Aorta (tissue), 5 donors: ENCODE measurements around the gene B4GALNT3. TPM values are rescaled to one million over a fixed set of nuclear protein-coding genes. Genes with fewer than 3 reads are reported as not detected.
A peak's percentile ranks its signal among the peaks of the same experiment; 100 is the strongest.

Source experiments
- ATAC-seq: fragments of 200-7000 bp; cut with Tn5 transposase; one replicate; pipeline ENCODE4 v1.9.1; 2022; ENCODE audit warnings: moderate library complexity; ENCODE audit not compliant: low FRiP score
- DNase-seq, 2 donors: peaks; one replicate each; pipeline ENCODE4 v3.0.0-alpha.2; 2020
- H3K27ac ChIP-seq, 2 donors: one replicate each; pipeline ENCODE4 v1.5.1; 2013; ENCODE audit warnings: low read length in 2 of 2, mild to moderate bottlenecking in 2 of 2, moderate library complexity in 2 of 2, control low read depth in 1 of 2, inconsistent platforms in 1 of 2, low read depth in 1 of 2
- H3K27me3 ChIP-seq, 2 donors: one replicate each; pipeline ENCODE4 v1.6.1; 2013; ENCODE audit warnings: control low read depth in 1 of 2, low read length in 1 of 2, mild to moderate bottlenecking in 1 of 2, moderate library complexity in 1 of 2; ENCODE audit not compliant: insufficient read depth in 2 of 2, control insufficient read depth in 1 of 2
- H3K36me3 ChIP-seq, 2 donors: one replicate each; pipeline ENCODE4 v1.6.1; 2013; ENCODE audit warnings: control low read depth in 1 of 2, low read length in 1 of 2, mild to moderate bottlenecking in 1 of 2; ENCODE audit not compliant: insufficient read depth in 2 of 2, control insufficient read depth in 1 of 2
- H3K4me1 ChIP-seq, 2 donors: one replicate each; pipeline ENCODE4 v1.6.1; 2013; ENCODE audit warnings: low read length in 2 of 2, control low read depth in 1 of 2, mild to moderate bottlenecking in 1 of 2, moderate library complexity in 1 of 2; ENCODE audit not compliant: insufficient read depth in 2 of 2, control insufficient read depth in 1 of 2
- H3K4me3 ChIP-seq, 2 donors: one replicate each; pipeline ENCODE4 v1.5.1; 2013; ENCODE audit warnings: low read length in 2 of 2, control low read depth in 1 of 2, mild to moderate bottlenecking in 1 of 2
- H3K9me3 ChIP-seq: one replicate; pipeline ENCODE4 v1.6.1; 2013; ENCODE audit warnings: mild to moderate bottlenecking, low read length; ENCODE audit not compliant: control insufficient read depth
- WGBS, 2 donors: extraction: QIAGEN DNeasy Blood & Tissue Kit; methylation state at CpG; one replicate each; pipeline ENCODE4 v1.1.7; 2013; 5-methylcytosine and 5-hydroxymethylcytosine counted together
- intact Hi-C, 2 donors: fragments of 100-400 bp; cut with DNase I; formaldehyde crosslinking; loops; one replicate each; pipeline versions ENCODE4 v1.14.2 to v1.15.0; 2022
- polyA plus RNA-seq, 2 donors: library from polyadenylated mRNA; stranded (reverse); fragments of 200-250 nt; gene quantifications; one replicate each; pipeline ENCODE4 v1.2.3, GENCODE V29; 2013
- total RNA-seq, 2 donors: library from RNA; stranded (reverse); fragmentation: NEBNext Ultra II Directional; extraction: Animal tissue kit (Norgen Biotek cat#: 25700); gene quantifications; one replicate each; pipeline ENCODE4 v1.2.1, GENCODE V29; 2021
- donor health status: healthy with polysubstance abuse.
- donor health status: Bipolar disorder and iron deficiency.
- donor health status: DM: no; HTN: no; CAD: no.
- donor health status: DM: no; HTN: no; CAD: no.
- donor health status: DM: yes; HTN: yes; CAD: no.

The B4GALNT3 gene
- total and polyA plus RNA-seq, 4 donors, result 10.3 to 29.9 (median 18.9) TPM

DNA sequence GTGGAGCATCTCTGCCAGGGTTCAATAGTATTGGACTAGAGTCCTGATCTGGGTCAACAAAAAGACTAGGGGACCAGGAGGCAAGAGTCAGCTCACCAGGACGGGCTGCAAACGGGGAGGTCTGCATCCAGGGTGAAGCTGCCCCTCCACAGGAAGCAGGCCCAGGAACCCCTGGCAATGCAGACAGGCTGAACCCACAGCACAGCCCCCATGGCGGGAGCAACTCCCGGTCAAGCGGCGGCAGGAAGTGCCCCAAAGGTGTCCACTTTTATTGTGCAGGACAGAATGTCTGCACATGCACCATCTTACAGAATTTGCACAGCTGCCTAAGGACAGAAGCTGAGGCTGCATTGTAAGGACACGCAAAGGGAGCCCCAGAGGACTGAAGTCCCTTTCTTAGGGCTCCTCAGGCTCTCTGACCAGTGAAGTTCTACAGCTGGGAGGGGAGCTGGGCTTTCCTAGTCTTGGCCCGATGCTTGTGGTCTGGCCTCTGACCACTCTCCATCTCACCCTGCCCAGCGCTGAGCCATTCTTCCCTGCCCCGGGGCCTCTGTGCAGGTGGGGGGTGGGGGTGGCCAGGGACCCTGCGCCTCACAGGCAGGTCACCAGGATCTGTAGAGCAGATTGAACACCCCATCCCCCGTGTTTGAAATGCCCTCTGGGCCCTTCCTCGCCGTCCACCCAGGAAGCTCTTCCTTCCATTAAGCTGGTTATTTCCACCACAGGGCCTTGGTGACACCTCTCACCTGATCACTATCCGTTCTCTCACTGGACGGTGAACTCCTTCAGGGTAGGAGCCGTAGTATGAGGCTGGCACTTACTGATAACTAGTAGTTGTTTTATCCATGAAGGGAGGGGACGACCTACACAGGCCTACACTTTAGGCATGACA is 127.6 kb downstream of the B4GALNT3 start:
- peak in 1 of 2 donors; percentile 57 for DNase-seq
- Histone ChIP-seq H3K27ac (no peak overlapping the region), H3K4me3 (no peak overlapping the region), H3K4me1 (no peaks in the 10 kb centered on the region), H3K9me3 (no peaks in the 10 kb centered on the region), H3K36me3 (no peaks in the 10 kb centered on the region), H3K27me3 (no peaks in the 10 kb centered on the region)
- intact Hi-C loops, result no loop called here
- no peak for ATAC-seq
- WGBS, 2 donors, result 85% methylated on average over 18 of the region's 18 CpGs

- 84 to 91% methylated on average over 9 to 10 of the region's 10 CpGs for WGBS, 2 donors
- Histone ChIP-seq H3K9me3 (no peaks in the 10 kb centered on the region), H3K27me3 (no peaks in the 10 kb centered on the region), H3K4me3 (no peak overlapping the region), H3K27ac (no peak overlapping the region), H3K36me3 (no peaks in the 10 kb centered on the region), H3K4me1 (no peaks in the 10 kb centered on the region)
- DNase-seq (peak in 1 of 2 donors; percentile 20), ATAC-seq (no peak)
- intact Hi-C loops, result no loop called here
Observed at GRCh38 chr12:588024-588322, 128.2 kb downstream of the B4GALNT3 start.

DNA sequence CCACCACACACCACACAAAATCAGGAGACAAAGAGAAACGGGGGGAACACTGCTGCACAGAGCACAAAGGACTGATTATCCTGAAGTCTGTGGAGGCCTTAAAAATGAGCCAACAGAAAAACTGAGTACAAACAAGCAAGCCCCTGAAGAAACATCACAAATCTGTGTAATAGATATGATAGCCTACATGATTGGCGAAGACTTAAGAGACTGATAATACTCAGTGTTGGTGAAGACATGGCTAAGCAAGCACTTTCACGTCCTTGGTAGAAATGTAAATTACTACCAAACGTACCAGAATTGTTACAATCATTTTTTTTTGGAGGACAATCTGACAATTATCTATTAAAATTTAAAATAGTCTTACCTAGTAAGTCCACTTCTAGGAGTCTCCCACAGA is 128.9 kb downstream of the B4GALNT3 start:
- WGBS, 2 donors, result 96 to 97% methylated on average over 4 of the region's 4 CpGs
- H3K27me3 ChIP-seq, result no peaks in the 10 kb centered on the region
- H3K4me1 ChIP-seq, result no peaks in the 10 kb centered on the region
- H3K4me3 ChIP-seq, result no peak overlapping the region
- intact Hi-C loops, result no loop called here
- no peak overlapping the region for H3K27ac ChIP-seq
- DNase-seq (peak in 1 of 2 donors; percentile 2), ATAC-seq (no peak)
- H3K9me3 ChIP-seq, result no peaks in the 10 kb centered on the region
- H3K36me3 ChIP-seq, result no peaks in the 10 kb centered on the region

DNA sequence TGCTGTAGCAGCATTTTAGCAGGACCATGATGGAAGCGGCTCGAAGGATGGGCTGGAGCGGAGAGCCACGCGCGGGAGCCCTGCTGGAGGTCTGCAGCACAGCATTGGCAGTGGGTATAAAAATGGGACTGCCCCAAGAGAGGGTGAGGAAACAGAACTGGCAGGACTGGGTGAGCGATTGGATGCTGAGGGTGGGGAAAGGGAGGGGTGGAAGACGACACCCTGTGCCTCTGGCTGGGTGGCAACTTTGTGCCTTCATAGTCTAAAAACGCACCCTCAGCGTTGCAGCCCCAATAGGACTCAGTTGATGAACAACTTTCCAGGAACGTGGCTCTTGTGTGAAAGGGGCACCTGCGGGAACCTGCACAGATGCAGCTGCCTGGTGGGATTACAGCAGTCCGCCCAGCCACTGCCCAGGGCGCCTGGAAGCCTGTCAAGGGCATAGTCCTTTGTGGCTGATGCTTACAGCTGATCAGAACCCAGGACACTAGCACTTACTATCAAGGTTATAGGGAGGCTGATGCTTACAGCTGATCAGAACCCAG is 130.5 kb downstream of the B4GALNT3 start:
- 82 to 87% methylated on average over 14 of the region's 14 CpGs for WGBS, 2 donors
- no peaks in the 10 kb centered on the region for H3K9me3 ChIP-seq
- ATAC-seq (no peak), DNase-seq (peak; percentile 23 to 58)
- no peak overlapping the region for H3K27ac ChIP-seq
- H3K4me1 ChIP-seq, result no peaks in the 10 kb centered on the region
- intact Hi-C loops, result no loop called here
- no peaks in the 10 kb centered on the region for H3K36me3 ChIP-seq
- H3K27me3 ChIP-seq, result no peaks in the 10 kb centered on the region
- H3K4me3 ChIP-seq, result no peak overlapping the region

- H3K4me3 ChIP-seq, result no peak overlapping the region
Observed at GRCh38 chr12:591167-592023, 131.7 kb downstream of the B4GALNT3 start.

GRCh38 chr12:592024-592505 is 132.3 kb downstream of the B4GALNT3 start:
- ATAC-seq (no peak), DNase-seq (no peak)
- Histone ChIP-seq H3K27ac (no peak overlapping the region), H3K27me3 (no peaks in the 10 kb centered on the region), H3K9me3 (no peaks in the 10 kb centered on the region), H3K4me1 (no peaks in the 10 kb centered on the region), H3K36me3 (no peaks in the 10 kb centered on the region), H3K4me3 (no peak overlapping the region)
- 75 to 80% methylated on average over 11 of the region's 11 CpGs for WGBS, 2 donors
- intact Hi-C loops, result no loop called here

More at GRCh38 chr12:591167-592023, 131.7 kb downstream of the B4GALNT3 start:
- intact Hi-C loops, result no loop called here
- Histone ChIP-seq H3K4me1 (no peaks in the 10 kb centered on the region), H3K36me3 (no peaks in the 10 kb centered on the region), H3K27me3 (no peaks in the 10 kb centered on the region), H3K27ac (no peak overlapping the region), H3K9me3 (no peaks in the 10 kb centered on the region)
- WGBS, 2 donors, result 19% methylated on average over 16 of the region's 16 CpGs
- peak; percentile 44 for ATAC-seq
- DNase-seq, result peak in 1 of 2 donors; percentile 58

GRCh38 chr12:593396-594270 is 133.9 kb downstream of the B4GALNT3 start:
- ATAC-seq, result no peak
- no peaks in the 10 kb centered on the region for H3K36me3 ChIP-seq
- WGBS, 2 donors, result 95% methylated on average over 7 of the region's 7 CpGs
- intact Hi-C loops, result no loop called here
- H3K27me3 ChIP-seq, result no peaks in the 10 kb centered on the region
- DNase-seq, result peak; percentile 20 to 32
- H3K9me3 ChIP-seq, result no peaks in the 10 kb centered on the region
- no peak overlapping the region for H3K4me3 ChIP-seq
- H3K27ac ChIP-seq, result no peak overlapping the region
- no peaks in the 10 kb centered on the region for H3K4me1 ChIP-seq
